Upper lobe of left lung (tissue), 4 donors: ENCODE results near the gene OR56A3.

ENCODE experiments used
- CTCF ChIP-seq, 6 experiments: fragments of 450-650 bp in 4 of 6; fragments of 200-600 bp in 2 of 6; sonication (generic) in 2 of 6; IDR thresholded peaks; one replicate each; pipeline ENCODE4 v1.5.1; 2016 to 2019; ENCODE audit warnings: antibody characterized with exemption in 6 of 6
- EP300 ChIP-seq, 4 donors: sonication (generic); formaldehyde crosslinking; IDR thresholded peaks; one replicate each; pipeline ENCODE4 v1.5.1; 2017; ENCODE audit warnings: antibody characterized with exemption in 4 of 4, control low read depth in 2 of 4
- POLR2A ChIP-seq, 4 donors: fragments of 450-650 bp; IDR thresholded peaks; one replicate each; pipeline ENCODE4 v1.5.1; 2016 to 2017; ENCODE audit warnings: antibody characterized with exemption in 4 of 4, mild to moderate bottlenecking in 2 of 4

- no peak for TF ChIP-seq CTCF (IDR thresholded peaks at IDR 0.05)
- no peak for TF ChIP-seq POLR2A (IDR thresholded peaks at IDR 0.05)
- TF ChIP-seq EP300 (IDR thresholded peaks at IDR 0.05), result no peak
Observed at GRCh38 chr11:5955586-5955985, 13.5 kb downstream of the OR56A3 start.
